HG03103 (cell line): ENCODE measurements around the gene PLEKHA6.

Experiments
- ATAC-seq: cut with Tn5 transposase; IDR thresholded peaks from one replicate; pipeline ENCODE4 v1.9.1; 2021; ENCODE audit warnings: low read depth; ENCODE audit not compliant: unreplicated experiment

The PLEKHA6 gene

DNA sequence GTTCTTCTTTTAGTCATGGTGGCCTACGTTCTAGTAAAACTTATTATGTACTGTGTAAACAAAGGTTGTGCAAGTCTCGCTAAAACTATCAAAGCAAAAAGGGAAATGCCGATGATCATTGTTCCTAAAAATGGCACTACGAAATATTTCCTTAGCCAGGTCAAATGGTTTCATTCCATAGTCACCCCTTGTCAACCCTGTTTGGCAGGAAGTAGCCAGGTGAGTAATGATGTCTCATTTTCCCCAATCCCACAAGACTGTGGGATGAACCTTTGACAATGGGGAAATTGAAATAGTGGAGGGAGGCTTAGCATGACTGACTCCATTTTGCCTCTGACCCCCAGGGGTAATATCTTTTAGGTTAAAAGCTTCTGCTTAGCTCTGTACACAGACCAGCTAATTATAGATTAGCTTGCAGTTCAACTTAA is 188.0 kb downstream of the PLEKHA6 start:
- ATAC-seq = no peak

DNA sequence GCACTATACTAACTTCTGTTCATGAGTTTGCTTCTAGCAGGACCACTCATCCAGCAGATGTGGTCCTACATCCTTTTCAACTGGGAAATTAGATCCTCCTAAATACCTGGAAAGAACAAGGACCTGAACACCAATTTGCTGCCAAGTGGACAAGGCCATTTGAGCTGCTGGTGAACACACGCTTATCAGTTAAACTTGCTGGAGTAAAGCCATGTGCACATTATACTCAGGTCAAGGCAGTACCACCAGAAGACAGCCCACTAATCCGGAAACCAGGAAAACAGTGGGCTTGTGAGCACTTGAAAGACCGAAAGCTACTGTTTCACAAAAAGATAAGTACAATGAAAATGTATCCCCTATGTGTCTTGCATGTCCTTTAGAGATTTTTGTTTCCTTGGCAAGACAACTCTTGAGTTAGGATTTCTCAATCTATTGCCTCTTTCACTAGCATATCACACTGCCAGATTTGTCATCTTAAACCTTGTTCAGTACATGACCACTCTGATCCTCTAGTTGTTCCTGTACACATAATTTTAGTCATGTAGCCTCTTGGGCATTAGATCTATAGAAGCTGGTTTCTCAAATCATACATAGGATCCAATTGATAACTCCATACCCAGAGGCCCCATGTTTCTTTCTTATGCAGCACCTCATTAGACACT is 189.1 kb downstream of the PLEKHA6 start:
- no peak for ATAC-seq

DNA sequence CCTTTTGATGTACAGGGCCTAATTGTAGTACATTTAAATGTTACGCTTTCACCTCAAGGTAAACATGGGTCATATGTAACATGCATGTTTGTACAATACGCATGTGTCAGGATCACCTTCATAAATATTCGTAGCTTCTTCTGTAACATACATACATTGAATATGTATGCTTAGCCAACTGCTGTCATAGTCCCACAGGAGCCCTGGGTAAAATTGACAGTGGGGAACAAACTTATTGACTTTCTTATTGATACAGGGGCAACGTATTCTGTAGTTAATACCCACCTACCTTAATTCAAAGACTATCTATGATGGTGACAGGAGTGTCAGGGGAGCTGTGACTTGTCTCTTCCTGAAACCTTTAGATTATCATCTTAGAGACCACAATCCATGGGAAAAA is 189.9 kb downstream of the PLEKHA6 start:
- ATAC-seq = no peak
